ENCODE results near the gene F8A3. TPM values are rescaled to one million over a fixed set of nuclear protein-coding genes. Genes with fewer than 3 reads are reported as not detected.
"Not testable (repeated sequence)": the region's sequence is repeated elsewhere in the genome, so short reads cannot be mapped to it uniquely, and the experiment has no call there.

Gene F8A3
- 0.72 and 0.82 TPM in 2 replicates for total RNA-seq (ENCODE audit: low replicate concordance)

DNA sequence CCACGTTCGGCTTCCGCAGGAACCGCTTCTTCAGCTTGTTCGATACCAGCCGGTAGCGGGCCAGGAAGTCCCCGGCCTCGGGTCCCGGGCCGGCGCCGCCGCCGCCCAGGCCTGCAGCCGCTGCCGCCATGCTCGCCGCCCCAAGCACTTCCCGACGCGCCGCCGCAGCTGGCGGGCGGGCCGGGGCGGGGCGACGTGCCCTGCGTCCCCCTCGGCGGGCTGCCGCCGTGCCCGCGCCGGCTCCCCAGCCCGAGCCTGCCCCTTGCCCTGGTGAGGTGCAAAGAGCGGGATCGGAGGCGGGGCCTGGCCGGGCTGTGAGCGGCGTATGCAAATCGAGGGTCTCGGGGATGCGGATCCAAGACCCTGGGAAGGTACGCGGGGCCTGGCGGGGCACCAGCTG lies at the start of gene F8A3:
Gene F8A3, minus strand, starts transcription at position 150 of the 400 bp plus-strand sequence. Its CDS starts 20 bp downstream, at position 130.
- H3K4me3 ChIP-seq (ENCODE audit: low read depth, low read length): not testable (repeated sequence)

DNA sequence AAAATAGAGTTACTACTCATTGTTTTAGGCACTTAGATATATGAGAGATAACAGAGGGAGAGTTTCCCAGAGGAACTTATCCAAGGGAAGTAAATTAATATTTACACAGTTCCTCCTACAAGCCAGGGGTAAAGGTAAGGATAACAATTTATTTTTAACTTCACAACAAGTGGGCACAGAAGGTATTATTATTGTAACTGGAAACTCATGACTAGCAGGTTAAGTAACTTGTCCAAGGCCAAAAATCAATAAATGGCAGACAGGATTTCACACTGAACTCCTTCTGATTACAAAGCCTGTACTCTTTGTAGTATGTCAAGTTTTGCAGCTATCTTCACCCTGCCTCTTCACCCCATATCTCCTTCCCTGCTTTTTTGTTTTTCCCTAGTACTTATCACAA lies 46.9 kb upstream of the F8A3 start:
- TF ChIP-seq, protein P1, sequence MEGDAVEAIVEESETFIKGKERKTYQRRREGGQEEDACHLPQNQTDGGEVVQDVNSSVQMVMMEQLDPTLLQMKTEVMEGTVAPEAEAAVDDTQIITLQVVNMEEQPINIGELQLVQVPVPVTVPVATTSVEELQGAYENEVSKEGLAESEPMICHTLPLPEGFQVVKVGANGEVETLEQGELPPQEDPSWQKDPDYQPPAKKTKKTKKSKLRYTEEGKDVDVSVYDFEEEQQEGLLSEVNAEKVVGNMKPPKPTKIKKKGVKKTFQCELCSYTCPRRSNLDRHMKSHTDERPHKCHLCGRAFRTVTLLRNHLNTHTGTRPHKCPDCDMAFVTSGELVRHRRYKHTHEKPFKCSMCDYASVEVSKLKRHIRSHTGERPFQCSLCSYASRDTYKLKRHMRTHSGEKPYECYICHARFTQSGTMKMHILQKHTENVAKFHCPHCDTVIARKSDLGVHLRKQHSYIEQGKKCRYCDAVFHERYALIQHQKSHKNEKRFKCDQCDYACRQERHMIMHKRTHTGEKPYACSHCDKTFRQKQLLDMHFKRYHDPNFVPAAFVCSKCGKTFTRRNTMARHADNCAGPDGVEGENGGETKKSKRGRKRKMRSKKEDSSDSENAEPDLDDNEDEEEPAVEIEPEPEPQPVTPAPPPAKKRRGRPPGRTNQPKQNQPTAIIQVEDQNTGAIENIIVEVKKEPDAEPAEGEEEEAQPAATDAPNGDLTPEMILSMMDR (IDR thresholded peaks at IDR 0.05; ENCODE audit: insufficient read depth, low read length): no peak
- DNase-seq (ENCODE audit: low read depth): no peak
- no peak overlapping the region for H3K4me3 ChIP-seq (ENCODE audit: low read depth, low read length)

More for the DNA sequence above, at the start of gene F8A3:
- DNase-seq (ENCODE audit: low read depth): not testable (repeated sequence)

DNA sequence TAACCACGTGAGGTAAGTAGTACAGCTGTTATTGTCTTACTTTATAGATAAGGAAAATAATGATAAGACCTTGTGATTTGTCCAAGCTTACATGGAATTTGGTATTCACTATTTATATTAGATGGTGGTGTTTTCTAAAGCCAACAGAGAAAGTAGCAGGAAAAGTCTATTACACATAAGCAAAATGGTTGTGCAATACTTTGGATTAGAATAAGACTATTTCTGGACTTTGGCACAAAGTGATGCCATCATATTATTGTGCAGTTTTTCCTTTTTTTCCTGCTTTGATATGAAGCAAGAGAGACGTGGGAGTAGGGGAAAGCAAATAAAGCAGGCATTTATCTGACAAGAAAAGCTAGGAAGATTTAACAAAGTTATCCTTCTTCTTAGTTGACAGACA lies 36.7 kb upstream of the F8A3 start:
- DNase-seq (ENCODE audit: low read depth); H3K4me3 ChIP-seq (ENCODE audit: low read depth, low read length): not testable (repeated sequence)

DNA sequence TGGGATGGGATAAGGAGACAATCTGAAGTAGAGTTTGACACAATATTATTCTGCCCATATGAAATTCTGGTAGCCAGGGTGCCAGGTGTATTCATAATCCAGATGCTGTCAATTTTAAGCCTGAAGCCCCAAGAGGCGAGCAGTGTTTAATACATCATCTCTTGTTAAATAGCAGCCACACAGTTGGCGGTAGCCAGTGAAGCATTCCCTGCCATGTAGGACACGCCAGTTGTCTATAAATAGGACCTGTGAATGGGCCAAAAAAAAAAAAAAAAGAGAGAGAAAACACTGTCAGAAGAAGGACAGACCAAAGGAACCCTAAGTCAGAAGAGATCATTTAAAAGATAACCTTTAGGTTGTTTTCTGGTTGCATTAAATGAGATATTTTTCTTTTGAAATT lies 33.0 kb upstream of the F8A3 start:
- H3K4me3 ChIP-seq (ENCODE audit: low read depth, low read length); DNase-seq (ENCODE audit: low read depth): not testable (repeated sequence)

DNA sequence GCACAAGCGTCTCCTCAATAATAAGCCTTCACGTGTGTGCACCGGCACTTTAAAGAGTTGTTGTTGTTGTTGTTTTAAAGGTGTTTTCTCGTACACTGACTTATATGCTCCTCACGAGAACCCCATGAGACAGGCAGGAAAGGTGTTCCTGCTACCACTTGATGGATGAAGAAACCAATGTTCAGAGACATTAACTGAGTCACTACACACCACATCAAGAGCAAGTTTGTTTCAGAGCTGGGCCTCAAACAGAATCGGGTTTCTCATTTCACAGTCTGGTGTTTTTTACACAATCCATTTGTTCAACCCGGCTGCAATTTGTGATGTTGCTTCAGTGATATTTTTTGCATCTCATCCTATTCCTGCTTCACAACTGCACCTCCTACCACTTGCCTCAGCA lies 18.7 kb upstream of the F8A3 start:
- DNase-seq (ENCODE audit: low read depth); H3K4me3 ChIP-seq (ENCODE audit: low read depth, low read length): not testable (repeated sequence)

DNA sequence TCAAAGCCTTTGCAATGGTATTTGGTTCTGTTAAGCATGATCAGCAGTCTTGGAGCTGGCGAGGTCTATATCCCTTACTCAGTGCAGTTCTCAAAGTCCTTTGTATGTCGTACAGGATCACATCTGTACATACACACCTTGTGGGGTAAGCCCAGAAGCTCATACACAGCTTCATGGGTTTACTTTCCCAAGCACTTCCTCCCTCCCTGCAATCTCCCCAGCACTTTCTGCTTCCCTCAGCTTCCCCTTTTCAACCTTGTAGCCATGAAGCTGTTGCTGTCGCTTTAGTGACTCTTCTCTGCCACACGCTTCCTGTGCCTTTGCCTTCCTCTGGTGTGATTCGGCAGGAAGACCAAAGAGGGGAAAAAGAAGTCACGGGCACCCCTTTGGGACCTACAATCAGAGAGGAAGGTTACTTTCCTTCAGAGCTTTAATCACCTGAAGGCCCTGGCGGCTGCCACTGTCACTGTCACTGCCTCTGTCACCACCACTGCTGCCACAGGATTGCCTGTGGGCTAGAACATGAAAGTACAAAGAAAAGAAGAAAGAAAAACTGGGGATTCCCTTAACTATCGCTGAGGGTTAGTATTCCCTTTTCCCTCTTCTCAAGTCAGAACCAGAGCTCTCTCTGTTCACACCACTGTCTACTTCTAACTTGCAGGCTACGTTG lies 8.0 kb upstream of the F8A3 start:
- H3K4me3 ChIP-seq (ENCODE audit: low read depth, low read length); DNase-seq (ENCODE audit: low read depth): not testable (repeated sequence)

DNA sequence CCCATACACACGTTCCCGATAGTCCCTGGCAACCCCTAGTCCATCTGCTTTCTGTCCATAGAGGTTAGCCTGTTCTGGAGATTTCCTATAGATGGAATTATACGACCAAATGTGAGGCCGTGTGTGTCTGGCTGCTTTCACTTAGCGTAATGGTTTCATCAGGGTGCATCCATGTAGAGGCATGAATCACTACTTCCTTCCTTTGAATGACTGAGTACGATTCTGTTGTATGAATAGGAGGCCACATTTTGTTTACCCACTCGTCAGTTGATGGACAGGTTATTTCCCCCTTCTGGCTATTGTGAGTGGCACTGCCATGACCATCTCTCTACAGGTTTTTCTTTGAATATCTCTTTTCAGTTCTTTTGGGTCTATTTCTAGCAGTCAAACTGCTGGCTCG lies 2.1 kb upstream of the F8A3 start:
- DNase-seq (ENCODE audit: low read depth); H3K4me3 ChIP-seq (ENCODE audit: low read depth, low read length): not testable (repeated sequence)

DNA sequence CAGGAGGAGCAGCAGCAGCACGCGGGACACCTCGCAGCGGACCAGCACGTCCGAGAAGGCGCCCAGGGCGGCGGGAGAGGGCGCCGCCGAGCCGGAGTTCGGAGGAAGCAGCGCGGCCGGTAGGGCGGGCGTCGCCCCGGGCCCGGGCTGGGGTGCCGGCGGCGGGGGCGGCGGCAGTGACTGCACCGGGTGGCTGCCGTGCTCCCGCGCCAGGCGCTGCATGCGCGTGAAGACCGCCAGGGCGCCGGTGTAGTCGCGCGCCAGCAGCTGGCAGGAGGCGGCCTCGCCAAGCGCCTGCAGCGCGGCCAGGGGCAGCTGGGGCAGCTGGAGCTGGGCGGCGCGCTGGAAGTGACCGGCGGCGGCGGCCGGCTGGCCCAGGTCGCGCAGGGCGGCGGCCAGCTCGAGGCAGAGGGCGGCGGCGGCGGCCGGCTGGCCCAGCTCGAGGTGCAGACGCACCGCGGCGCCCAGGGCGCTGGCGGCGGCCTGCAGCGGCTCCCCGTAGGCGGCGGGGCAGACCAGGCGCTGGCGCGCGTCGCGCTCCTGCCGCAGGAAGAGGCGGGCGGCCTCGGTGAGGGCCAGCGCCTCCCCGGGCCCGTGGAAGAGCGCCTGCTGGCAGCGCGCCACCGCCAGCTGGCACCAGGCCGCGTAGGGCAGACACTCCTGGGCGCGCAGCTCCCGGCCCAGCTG lies 516 bp downstream of the F8A3 start:
- not testable (repeated sequence) for H3K4me3 ChIP-seq (ENCODE audit: low read depth, low read length); DNase-seq (ENCODE audit: low read depth)

DNA sequence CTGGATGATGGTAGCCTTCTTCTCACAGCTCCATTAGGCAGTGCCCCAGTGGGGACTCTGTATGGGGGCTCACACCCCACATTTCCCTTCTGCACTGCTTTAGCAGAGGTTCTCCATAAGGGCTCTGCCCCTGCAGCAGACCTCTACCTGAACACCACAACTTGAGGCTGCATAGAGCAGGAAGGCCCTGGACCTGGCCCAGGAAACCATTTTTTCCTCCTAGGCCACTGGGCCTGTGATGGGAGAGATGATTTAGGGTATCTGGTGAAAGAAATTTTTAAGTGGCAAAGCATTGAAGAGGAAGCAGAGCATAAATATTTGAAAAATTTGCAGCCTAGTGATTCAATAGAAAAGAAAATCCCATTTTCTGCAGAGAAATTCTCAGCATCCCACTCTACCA lies 17.3 kb downstream of the F8A3 start:
- TF ChIP-seq, protein P1 (IDR thresholded peaks at IDR 0.05; ENCODE audit: insufficient read depth, low read length): no peak
- DNase-seq (ENCODE audit: low read depth): no peak
- no peak overlapping the region for H3K4me3 ChIP-seq (ENCODE audit: low read depth, low read length)

DNA sequence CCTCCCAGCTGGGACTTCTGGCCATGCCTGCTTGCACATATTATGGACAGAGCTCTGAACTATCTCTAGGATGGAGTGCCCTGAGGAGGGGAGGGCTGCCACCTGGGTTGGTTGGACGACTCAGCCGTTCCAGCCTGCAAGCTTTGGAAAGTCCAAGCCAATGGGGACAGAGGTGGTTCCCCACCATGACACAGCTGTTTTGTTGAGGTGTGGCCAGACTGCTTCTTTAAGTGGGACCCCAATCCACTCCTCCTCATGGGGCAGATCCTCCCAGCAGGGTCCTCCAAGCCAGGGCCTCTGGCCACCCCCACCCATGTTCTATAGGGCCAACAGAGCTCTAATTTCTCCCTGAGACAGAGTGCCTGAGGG lies 22.7 kb downstream of the F8A3 start:
- TF ChIP-seq, protein P1 (IDR thresholded peaks at IDR 0.05; ENCODE audit: insufficient read depth, low read length): no peak
- DNase-seq (ENCODE audit: low read depth): no peak
- H3K4me3 ChIP-seq (ENCODE audit: low read depth, low read length): no peak overlapping the region
